H1 (cell line): ENCODE data around the gene GXYLT2. TPM values are rescaled to one million over a fixed set of nuclear protein-coding genes. Genes with fewer than 3 reads are reported as not detected.

Experiments used
- CTCF ChIA-PET: fragments of 300-600 bp; sonication (Branson Sonifier 250); formaldehyde crosslinking; loops from one replicate; lab custom pipeline; 2021; ENCODE audit not compliant: partially characterized antibody; lab: Charles Lee
- POLR2A ChIA-PET: fragments of 300-600 bp; sonication (Branson Sonifier 250); formaldehyde crosslinking; loops from one replicate; lab custom pipeline; 2021; ENCODE audit warnings: inconsistent platforms; ENCODE audit not compliant: partially characterized antibody; lab: Charles Lee
- DNase-seq, 2 experiments: peaks; one replicate each; pipeline versions ENCODE4 v3.0.0 to v3.0.0-alpha.2; 2010 to 2022; ENCODE audit warnings: low spot score in 2 of 2, low read depth in 1 of 2, mixed read lengths in 1 of 2
- FAIRE-seq: peaks from 2 replicates; lab custom pipeline; 2011; peaks lifted over from hg19 to GRCh38; lab: Jason Lieb, UNC
- H2AFZ ChIP-seq: 2 replicates; pipeline ENCODE4 v1.8.1; 2012; ENCODE audit warnings: low read length, inconsistent platforms
- H2AK5ac ChIP-seq: 2 replicates; pipeline ENCODE4 v1.6.1; 2013; ENCODE audit warnings: low read depth, low read length
- H2BK120ac ChIP-seq: replicated peaks from 2 replicates; pipeline ENCODE3; 2013; ENCODE audit warnings: low read depth, low read length, inconsistent platforms
- H2BK12ac ChIP-seq: 2 replicates; pipeline ENCODE4 v1.6.1; 2013; ENCODE audit warnings: low read depth, low read length
- H2BK15ac ChIP-seq: 2 replicates; pipeline ENCODE4 v1.6.1; 2013; ENCODE audit warnings: low read length
- H2BK20ac ChIP-seq: 2 replicates; pipeline ENCODE4 v1.6.1; 2013; ENCODE audit warnings: low read length
- H2BK5ac ChIP-seq: 2 replicates; pipeline ENCODE4 v1.6.1; 2013; ENCODE audit warnings: low read depth, low read length
- H3K14ac ChIP-seq: 2 replicates; pipeline ENCODE4 v1.6.1; 2013; ENCODE audit warnings: inconsistent platforms; ENCODE audit not compliant: insufficient read length
- H3K18ac ChIP-seq: 2 replicates; pipeline ENCODE4 v1.6.1; 2013; ENCODE audit warnings: low read length; ENCODE audit errors: extremely low read depth
- H3K23ac ChIP-seq: 2 replicates; pipeline ENCODE4 v1.6.1; 2013; ENCODE audit warnings: inconsistent platforms; ENCODE audit not compliant: insufficient read length
- H3K23me2 ChIP-seq: 2 replicates; pipeline ENCODE4 v1.6.1; 2013; ENCODE audit warnings: low read depth, low read length
- H3K27ac ChIP-seq: 2 replicates; pipeline ENCODE4 v1.6.1; 2011; ENCODE audit warnings: low read depth, low read length, inconsistent platforms
- H3K27me3 ChIP-seq, 4 experiments: replicated peaks in 1 of 4; 1 replicate in 1 of 4; 2 replicates in 3 of 4; pipeline versions ENCODE4 v1.6.1 to v1.8.1; 2011 to 2013; ENCODE audit warnings: low read length in 3 of 4, mild to moderate bottlenecking in 3 of 4, inconsistent platforms in 2 of 4, mixed read lengths in 2 of 4, moderate library complexity in 1 of 4; ENCODE audit not compliant: control insufficient read depth in 3 of 4, insufficient read depth in 3 of 4; ENCODE audit errors: extremely low read depth in 1 of 4
- H3K36me3 ChIP-seq, 4 experiments: 2 replicates each; pipeline versions ENCODE4 v1.6.1 to v1.8.1; 2011 to 2013; ENCODE audit warnings: mild to moderate bottlenecking in 4 of 4, low read length in 3 of 4, moderate library complexity in 2 of 4, control low read depth in 1 of 4, inconsistent platforms in 1 of 4; ENCODE audit not compliant: insufficient read depth in 4 of 4, control insufficient read depth in 2 of 4
- H3K4ac ChIP-seq: replicated peaks from 2 replicates; pipeline ENCODE3; 2013; ENCODE audit warnings: low read length, low read depth, mixed read lengths, inconsistent platforms; ENCODE audit not compliant: insufficient read length
- H3K4me1 ChIP-seq, 4 experiments: replicated peaks in 1 of 4; 1 replicate in 1 of 4; 2 replicates in 3 of 4; pipeline versions ENCODE4 v1.6.1 to v1.8.1; 2011 to 2013; ENCODE audit warnings: low read length in 3 of 4, inconsistent platforms in 2 of 4, mixed read lengths in 1 of 4; ENCODE audit not compliant: insufficient read depth in 4 of 4, control insufficient read depth in 3 of 4
- H3K4me2 ChIP-seq, 2 experiments: 2 replicates each; pipeline versions ENCODE4 v1.6.1 to v1.8.1; 2011 to 2013; ENCODE audit warnings: low read depth in 2 of 2, low read length in 2 of 2, control low read depth in 1 of 2, inconsistent platforms in 1 of 2, mild to moderate bottlenecking in 1 of 2; ENCODE audit not compliant: insufficient read depth in 1 of 2
- H3K4me3 ChIP-seq, 4 experiments: fragments of 200-600, 300-600 bp in 1 of 4; sonication (generic), shearing (Covaris generic), sonication (Bioruptor Twin) in 1 of 4; 2 replicates each; pipeline versions ENCODE4 v1.5.1 to v1.8.1; 2011 to 2016; ENCODE audit warnings: low read length in 4 of 4, low read depth in 3 of 4, control low read depth in 2 of 4, inconsistent platforms in 2 of 4, mild to moderate bottlenecking in 2 of 4, mixed read lengths in 1 of 4, moderate library complexity in 1 of 4; ENCODE audit not compliant: insufficient read depth in 2 of 4; ENCODE audit errors: extremely low read depth in 1 of 4
- H3K56ac ChIP-seq: replicated peaks from 2 replicates; pipeline ENCODE3; 2013; ENCODE audit warnings: low read depth, mild to moderate bottlenecking, mixed read lengths, low read length, inconsistent platforms; ENCODE audit not compliant: insufficient read length
- H3K79me1 ChIP-seq: 2 replicates; pipeline ENCODE4 v1.6.1; 2013; ENCODE audit warnings: low read depth, low read length, control low read depth
- H3K79me2 ChIP-seq, 2 experiments: 2 replicates each; pipeline versions ENCODE4 v1.6.1 to v1.8.1; 2012 to 2013; ENCODE audit warnings: low read length in 2 of 2, mild to moderate bottlenecking in 2 of 2, inconsistent platforms in 1 of 2; ENCODE audit not compliant: insufficient read depth in 2 of 2, control insufficient read depth in 1 of 2
- H3K9ac ChIP-seq, 4 experiments: replicated peaks in 1 of 4; 1 replicate in 1 of 4; 2 replicates in 3 of 4; pipeline versions ENCODE4 v1.6.1 to v1.8.1; 2011 to 2013; ENCODE audit warnings: low read depth in 3 of 4, low read length in 3 of 4, control low read depth in 2 of 4, mild to moderate bottlenecking in 2 of 4, moderate library complexity in 2 of 4, inconsistent platforms in 1 of 4; ENCODE audit errors: extremely low read depth in 1 of 4
- H3K9me3 ChIP-seq, 2 experiments: 2 replicates each; pipeline versions ENCODE4 v1.6.1 to v1.8.1; 2012 to 2013; ENCODE audit warnings: mild to moderate bottlenecking in 2 of 2, moderate library complexity in 2 of 2, control low read depth in 1 of 2, inconsistent platforms in 1 of 2, low read depth in 1 of 2, low read length in 1 of 2, mixed read lengths in 1 of 2; ENCODE audit not compliant: insufficient read depth in 2 of 2
- H4K20me1 ChIP-seq, 2 experiments: replicated peaks in 1 of 2; 2 replicates each; pipeline versions ENCODE3 to v1.8.1; 2011 to 2013; ENCODE audit warnings: inconsistent platforms in 2 of 2, low read length in 2 of 2, mild to moderate bottlenecking in 1 of 2; ENCODE audit not compliant: insufficient read depth in 2 of 2, control insufficient read depth in 1 of 2
- H4K5ac ChIP-seq: 2 replicates; pipeline ENCODE4 v1.6.1; 2013; ENCODE audit warnings: low read length, low read depth, mixed read lengths, inconsistent platforms; ENCODE audit not compliant: insufficient read length
- H4K8ac ChIP-seq: 2 replicates; pipeline ENCODE4 v1.8.0; 2013; ENCODE audit warnings: mild to moderate bottlenecking, moderate library complexity, low read length, inconsistent platforms; ENCODE audit not compliant: insufficient read depth; ENCODE audit errors: extremely low read depth
- H4K91ac ChIP-seq: replicated peaks from 2 replicates; pipeline ENCODE3; 2013; ENCODE audit warnings: low read length, mixed read lengths, inconsistent platforms; ENCODE audit not compliant: insufficient read length
- CTBP2 ChIP-seq: IDR thresholded peaks from 2 replicates; pipeline ENCODE4 v1.7.0; 2011; ENCODE audit warnings: borderline replicate concordance, mild to moderate bottlenecking, moderate library complexity, mixed read lengths, low read length; ENCODE audit not compliant: insufficient read depth, insufficient read length
- EGR1 ChIP-seq: IDR thresholded peaks from 2 replicates; pipeline ENCODE4 v1.6.1; 2011; ENCODE audit warnings: low read depth, low read length, borderline replicate concordance
- FOSL1 ChIP-seq: IDR thresholded peaks from 2 replicates; pipeline ENCODE4 v1.6.1; 2011; ENCODE audit warnings: mild to moderate bottlenecking, low read depth, low read length, moderate library complexity; ENCODE audit not compliant: insufficient read depth
- HDAC6 ChIP-seq: IDR thresholded peaks from one replicate; pipeline ENCODE4 v1.7.1; 2012; ENCODE audit warnings: low read depth, mild to moderate bottlenecking, inconsistent platforms, low read length, moderate library complexity
- KDM4A ChIP-seq: IDR thresholded peaks from one replicate; pipeline ENCODE4 v1.7.1; 2012; ENCODE audit warnings: low read depth, mild to moderate bottlenecking, moderate library complexity, low read length, inconsistent platforms; ENCODE audit not compliant: severe bottlenecking
- MAFK ChIP-seq: IDR thresholded peaks from 2 replicates; pipeline ENCODE4 v1.6.1; 2012; ENCODE audit warnings: low read depth, mild to moderate bottlenecking, improper control_type of control experiment, low read length
- POLR2A ChIP-seq, 2 experiments: IDR thresholded peaks; 1 replicate in 1 of 2; 2 replicates in 1 of 2; pipeline ENCODE4 v1.6.1; 2011; ENCODE audit warnings: low read depth in 2 of 2, low read length in 2 of 2, mild to moderate bottlenecking in 2 of 2; ENCODE audit errors: control extremely low read depth in 1 of 2
- SIRT6 ChIP-seq: IDR thresholded peaks from one replicate; pipeline ENCODE4 v1.7.1; 2012; ENCODE audit warnings: low read length, inconsistent platforms
- SRF ChIP-seq: IDR thresholded peaks from 2 replicates; pipeline ENCODE4 v1.6.1; 2011; ENCODE audit warnings: mild to moderate bottlenecking, low read depth, low read length, moderate library complexity
- SUZ12 ChIP-seq: fragments of 200-600 bp; sonication (generic); IDR thresholded peaks from 2 replicates; pipeline ENCODE4 v1.6.1; 2012; ENCODE audit warnings: mild to moderate bottlenecking, inconsistent platforms, low read length, moderate library complexity, mixed read lengths
- YY1 ChIP-seq: IDR thresholded peaks from 2 replicates; pipeline ENCODE4 v1.6.1; 2011; ENCODE audit warnings: low read depth, mild to moderate bottlenecking, low read length
- ZNF274 ChIP-seq: IDR thresholded peaks from 2 replicates; pipeline ENCODE4 v1.7.0; 2012; ENCODE audit warnings: low read length, borderline replicate concordance; ENCODE audit errors: extremely low read depth
- polyA plus RNA-seq, 7 experiments: library from polyadenylated mRNA; depleted of rRNA in 3 of 7; stranded (reverse) in 5 of 7; unstranded in 2 of 7; fragments of >200 nt in 5 of 7; fragments of 200-250 nt in 2 of 7; gene quantifications; 1 replicate in 5 of 7; 2 replicates in 1 of 7; 4 replicates in 1 of 7; pipeline versions ENCODE4 v1.2.1 to v1.2.3, GENCODE V29; 2011 to 2013; ENCODE audit warnings: missing spikeins in 2 of 7, mixed read lengths in 2 of 7
- total RNA-seq: library from RNA; stranded (reverse); fragmentation: NEBNext Ultra II Directional; extraction: Animal tissue kit (Norgen Biotek cat#: 25700); gene quantifications from 2 replicates; pipeline ENCODE4 v1.2.1, GENCODE V29; 2021
- TF ChIP-seq, protein P1 (sequence below): IDR thresholded peaks from 2 replicates; pipeline ENCODE4 v1.6.1; 2011; ENCODE audit warnings: low read length, improper control_type of control experiment

Gene GXYLT2
- total and polyA plus RNA-seq, 2 of the 8 experiments (the other 6 are each of a cell fraction or from before 2014, with no cell fraction given) = 1.8 to 5.6 TPM

DNA sequence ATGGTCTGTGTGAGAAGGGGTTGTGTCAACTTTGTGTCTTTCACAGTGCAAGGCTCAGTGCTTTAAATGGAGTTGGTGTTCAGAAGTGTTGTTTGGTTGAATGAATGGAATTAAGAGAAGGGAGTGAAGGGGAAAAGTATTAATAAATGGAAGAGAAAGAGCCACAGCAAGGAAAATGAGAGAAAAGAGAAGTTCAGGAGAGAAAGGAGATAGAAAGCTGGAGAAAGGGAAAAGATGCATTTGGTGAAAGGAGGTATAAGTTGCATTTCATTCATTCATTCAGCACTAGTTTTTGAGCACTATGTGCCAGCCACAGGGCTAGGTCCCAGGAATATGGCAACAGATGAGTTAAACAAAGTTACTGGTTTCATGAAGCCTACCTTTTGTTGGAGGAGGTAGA, 74.5 kb downstream of the GXYLT2 start:
- Histone ChIP-seq H2BK20ac (no peak overlapping the region), H3K27ac (no peak overlapping the region), H4K8ac (no peak overlapping the region), H2BK5ac (no peak overlapping the region), H3K36me3 (no peaks in the 10 kb centered on the region), H3K14ac (no peak overlapping the region), H3K23me2 (no peaks in the 10 kb centered on the region; the same call in 1 of the 2 replicates), H2AK5ac (no peak overlapping the region), H2BK15ac (no peak overlapping the region), H2BK120ac (no peak overlapping the region), H4K20me1 (no peaks in the 10 kb centered on the region), H3K4ac (no peak overlapping the region), H3K4me3 (no peak overlapping the region), H3K4me2 (no peak overlapping the region), H3K79me2 (no peaks in the 10 kb centered on the region), H2BK12ac (no peak overlapping the region), H3K4me1 (no peaks in the 10 kb centered on the region; a peak in 1 of 7 replicates), H2AFZ (no peak overlapping the region), H4K91ac (no peak overlapping the region), H3K9me3 (no peaks in the 10 kb centered on the region), H3K23ac (no peak overlapping the region), H4K5ac (no peak overlapping the region), H3K79me1 (no peaks in the 10 kb centered on the region), H3K56ac (no peak overlapping the region), H3K9ac (no peak overlapping the region)
- FAIRE-seq (no peak), DNase-seq (no peak)
- ChIA-PET CTCF (no interaction called here), POLR2A (interaction anchor here (0.7 kb wide), 1 partner anchor 75 kb away, joined by 3 read pairs; no protein-coding TSS in a partner anchor)
- TF ChIP-seq CTBP2 (no peak), POLR2A (IDR thresholded peaks at IDR 0.05; ENCODE audit: control extremely low read depth in 1 of 2, low read depth in 2 of 2, low read length in 2 of 2) (no peak), EGR1 (no peak), ZNF274 (no peak), FOSL1 (no peak), MAFK (no peak), HDAC6 (no peak), SUZ12 (no peak), YY1 (no peak), KDM4A (no peak), SIRT6 (no peak), SRF (no peak)
- TF ChIP-seq, protein P1, sequence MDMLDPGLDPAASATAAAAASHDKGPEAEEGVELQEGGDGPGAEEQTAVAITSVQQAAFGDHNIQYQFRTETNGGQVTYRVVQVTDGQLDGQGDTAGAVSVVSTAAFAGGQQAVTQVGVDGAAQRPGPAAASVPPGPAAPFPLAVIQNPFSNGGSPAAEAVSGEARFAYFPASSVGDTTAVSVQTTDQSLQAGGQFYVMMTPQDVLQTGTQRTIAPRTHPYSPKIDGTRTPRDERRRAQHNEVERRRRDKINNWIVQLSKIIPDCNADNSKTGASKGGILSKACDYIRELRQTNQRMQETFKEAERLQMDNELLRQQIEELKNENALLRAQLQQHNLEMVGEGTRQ = no peak
- TF ChIP-seq, all 59 proteins: peak for 0
- Histone ChIP-seq H3K27me3 (no peaks in the 10 kb centered on the region), H3K18ac (no peak overlapping the region)
